Measurements from ENCODE around the gene SEC22A.

SEC22A gene

DNA sequence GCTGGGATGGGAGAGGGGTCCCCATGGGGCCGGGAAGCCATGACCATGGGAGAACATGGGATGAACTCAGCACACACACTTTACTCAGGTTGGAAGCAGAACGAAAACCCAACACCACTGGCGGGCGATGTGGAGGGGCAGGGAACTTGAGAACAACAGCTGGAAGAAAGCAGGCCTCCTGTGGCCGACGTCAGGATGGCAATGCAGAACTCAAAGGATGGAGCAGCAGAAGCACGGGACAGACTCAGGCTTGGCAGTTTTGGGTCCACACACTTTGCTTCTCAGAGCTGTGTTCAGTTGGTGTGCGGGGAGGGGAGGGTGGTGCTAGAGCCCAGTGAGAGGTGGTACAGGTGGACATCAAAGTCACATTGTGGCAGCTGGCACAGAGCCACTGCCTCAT is 80.7 kb downstream of the SEC22A start:
- Histone ChIP-seq H3K36me3 (ENCODE audit: control insufficient read depth in 1 of 2, insufficient read depth in 2 of 2, low read length in 2 of 2) (peaks cover 0 to 44% of the 10 kb centered on the region in 2 donors), H3K4me1 (ENCODE audit: control insufficient read depth in 1 of 2, insufficient read depth in 2 of 2, low read length in 2 of 2) (no peaks in the 10 kb centered on the region), H3K27ac (ENCODE audit: low read length) (no peak overlapping the region), H3K4me3 (ENCODE audit: low read depth in 1 of 2, low read length in 2 of 2) (no peak overlapping the region), H3K9me3 (ENCODE audit: control insufficient read depth in 1 of 2, low read length in 2 of 2) (no peaks in the 10 kb centered on the region), H3K27me3 (ENCODE audit: low read depth, low read length) (no peaks in the 10 kb centered on the region)

DNA sequence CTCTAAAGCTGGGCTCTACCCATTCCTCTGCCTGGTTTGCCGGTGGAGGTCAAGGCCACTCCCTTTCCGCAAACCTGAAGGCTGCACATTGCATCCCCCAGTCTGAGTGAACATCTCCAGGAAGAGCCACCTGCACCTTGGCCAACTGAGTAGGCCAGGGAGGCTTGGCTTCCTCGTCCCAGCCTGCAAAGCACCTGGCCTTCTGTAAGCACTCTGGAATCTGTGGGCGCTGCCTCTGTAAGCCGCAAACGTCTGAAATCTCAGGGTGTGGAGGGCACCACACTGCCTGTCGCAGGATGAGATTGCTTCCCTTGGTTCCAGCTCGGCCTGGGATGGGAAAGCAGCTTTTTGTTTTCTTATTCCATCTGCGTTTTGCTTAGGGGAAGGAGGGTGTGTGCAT is 81.3 kb downstream of the SEC22A start:
- Histone ChIP-seq H3K27me3 (ENCODE audit: low read depth, low read length) (no peaks in the 10 kb centered on the region), H3K4me3 (ENCODE audit: low read depth in 1 of 2, low read length in 2 of 2) (no peak overlapping the region), H3K4me1 (ENCODE audit: control insufficient read depth in 1 of 2, insufficient read depth in 2 of 2, low read length in 2 of 2) (no peaks in the 10 kb centered on the region), H3K27ac (ENCODE audit: low read length) (no peak overlapping the region), H3K9me3 (ENCODE audit: control insufficient read depth in 1 of 2, low read length in 2 of 2) (no peaks in the 10 kb centered on the region), H3K36me3 (ENCODE audit: control insufficient read depth in 1 of 2, insufficient read depth in 2 of 2, low read length in 2 of 2) (peaks cover 0 to 45% of the 10 kb centered on the region in 2 donors)

DNA sequence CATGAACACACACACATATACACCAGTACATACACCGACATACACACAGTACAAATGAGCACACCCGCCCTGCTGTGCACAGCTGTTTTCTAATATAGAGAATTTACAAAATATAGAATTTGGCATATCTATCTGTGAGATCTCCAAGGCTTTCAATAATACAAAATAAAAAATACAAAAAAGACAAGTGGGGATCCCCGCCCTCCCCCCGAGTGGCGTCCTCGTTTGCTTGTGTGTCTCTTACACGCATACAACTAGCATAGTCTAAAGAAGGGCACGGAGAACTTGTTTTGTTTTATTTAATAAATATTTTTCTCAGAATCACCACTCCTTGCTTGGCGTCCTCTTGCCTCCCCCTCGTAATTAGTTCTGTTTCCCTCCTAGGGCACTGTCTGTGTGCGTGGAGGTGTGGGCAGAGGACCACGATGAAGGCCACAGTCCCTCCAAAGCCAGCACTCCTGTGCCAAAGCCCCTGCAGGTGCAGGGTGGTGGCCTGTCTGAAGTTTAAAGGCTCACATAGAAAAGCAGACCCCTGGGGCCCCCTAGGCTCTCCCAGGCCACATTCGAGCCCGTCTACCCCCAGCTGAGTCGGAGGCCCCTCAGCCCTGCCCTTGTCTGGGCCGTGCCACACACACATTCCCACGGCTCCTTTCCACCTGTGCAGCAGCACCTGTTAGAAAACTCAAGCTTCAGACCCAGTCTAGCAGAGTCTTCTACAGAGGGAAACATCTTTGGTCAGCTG is 82.1 kb downstream of the SEC22A start:
- H3K27me3 ChIP-seq (ENCODE audit: low read depth, low read length): no peaks in the 10 kb centered on the region
- no peak overlapping the region for H3K27ac ChIP-seq (ENCODE audit: low read length)
- no peaks in the 10 kb centered on the region for H3K9me3 ChIP-seq (ENCODE audit: control insufficient read depth in 1 of 2, low read length in 2 of 2)
- no peak overlapping the region for H3K4me3 ChIP-seq (ENCODE audit: low read depth in 1 of 2, low read length in 2 of 2)
- no peaks in the 10 kb centered on the region for H3K4me1 ChIP-seq (ENCODE audit: control insufficient read depth in 1 of 2, insufficient read depth in 2 of 2, low read length in 2 of 2)
- peaks cover 0 to 45% of the 10 kb centered on the region in 2 donors for H3K36me3 ChIP-seq (ENCODE audit: control insufficient read depth in 1 of 2, insufficient read depth in 2 of 2, low read length in 2 of 2)

DNA sequence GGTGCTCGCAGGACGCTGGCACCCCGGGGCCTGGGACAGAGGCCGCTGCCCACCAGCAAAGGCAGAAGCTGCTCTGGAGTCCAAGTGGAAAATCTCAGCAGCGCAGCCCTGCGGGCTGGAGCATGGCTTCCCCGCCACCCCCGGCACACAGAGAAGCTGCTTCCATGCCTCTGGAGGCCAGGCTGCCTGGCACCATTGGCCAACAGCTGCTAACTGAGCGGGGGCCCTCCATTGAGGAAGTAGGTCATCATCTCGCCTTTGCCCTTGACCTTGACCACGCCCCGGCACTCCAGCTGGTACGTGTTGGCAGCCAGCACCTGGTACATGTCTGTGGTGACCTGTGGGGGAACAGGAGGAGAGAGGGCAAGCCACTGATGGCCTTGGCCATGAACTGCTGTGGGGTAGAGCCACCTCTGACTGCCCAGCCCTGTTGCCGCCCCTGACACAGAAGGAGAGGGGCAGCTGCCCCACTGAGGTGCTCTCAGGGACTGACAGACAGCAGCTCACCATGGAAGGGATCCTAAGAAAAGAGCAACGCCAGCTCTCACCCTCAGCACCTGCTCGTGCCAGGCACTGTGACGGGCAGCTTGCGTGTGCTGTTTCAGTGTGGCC is 82.8 kb downstream of the SEC22A start:
- H3K27ac ChIP-seq (ENCODE audit: low read length): no peak overlapping the region
- no peaks in the 10 kb centered on the region for H3K4me1 ChIP-seq (ENCODE audit: control insufficient read depth in 1 of 2, insufficient read depth in 2 of 2, low read length in 2 of 2)
- peaks cover 0 to 49% of the 10 kb centered on the region in 2 donors for H3K36me3 ChIP-seq (ENCODE audit: control insufficient read depth in 1 of 2, insufficient read depth in 2 of 2, low read length in 2 of 2)
- H3K27me3 ChIP-seq (ENCODE audit: low read depth, low read length): no peaks in the 10 kb centered on the region
- H3K4me3 ChIP-seq (ENCODE audit: low read depth in 1 of 2, low read length in 2 of 2): no peak overlapping the region
- H3K9me3 ChIP-seq (ENCODE audit: control insufficient read depth in 1 of 2, low read length in 2 of 2): no peaks in the 10 kb centered on the region

DNA sequence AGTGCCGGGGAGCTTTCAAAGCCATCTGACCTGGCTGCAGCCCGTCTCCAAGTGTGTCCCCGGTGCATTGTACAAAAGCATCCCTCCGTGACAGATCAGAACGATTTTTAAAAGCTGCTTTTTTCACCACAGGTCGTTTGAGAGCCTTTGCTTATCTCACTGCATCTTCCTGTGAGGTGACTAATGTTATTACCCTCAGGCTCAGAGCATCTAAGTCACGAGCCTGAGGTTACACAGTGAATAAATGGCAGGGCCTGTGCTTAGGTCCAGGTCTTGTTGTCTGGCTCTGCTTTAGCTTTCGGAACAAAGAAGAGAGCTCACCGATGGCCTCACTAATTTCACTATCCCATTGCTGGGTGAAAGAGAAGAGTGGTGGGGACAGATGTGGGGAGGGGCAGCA is 83.3 kb downstream of the SEC22A start:
- H3K36me3 ChIP-seq (ENCODE audit: control insufficient read depth in 1 of 2, insufficient read depth in 2 of 2, low read length in 2 of 2): peaks cover 0 to 55% of the 10 kb centered on the region in 2 donors
- no peak overlapping the region for H3K4me3 ChIP-seq (ENCODE audit: low read depth in 1 of 2, low read length in 2 of 2)
- H3K27ac ChIP-seq (ENCODE audit: low read length): no peak overlapping the region
- no peaks in the 10 kb centered on the region for H3K4me1 ChIP-seq (ENCODE audit: control insufficient read depth in 1 of 2, insufficient read depth in 2 of 2, low read length in 2 of 2)
- no peaks in the 10 kb centered on the region for H3K9me3 ChIP-seq (ENCODE audit: control insufficient read depth in 1 of 2, low read length in 2 of 2)
- no peaks in the 10 kb centered on the region for H3K27me3 ChIP-seq (ENCODE audit: low read depth, low read length)

- H3K36me3 ChIP-seq (ENCODE audit: control insufficient read depth in 1 of 2, insufficient read depth in 2 of 2, low read length in 2 of 2): peaks cover 0 to 59% of the 10 kb centered on the region in 2 donors
- H3K27me3 ChIP-seq (ENCODE audit: low read depth, low read length): no peaks in the 10 kb centered on the region
- H3K27ac ChIP-seq (ENCODE audit: low read length): no peak overlapping the region
- H3K4me3 ChIP-seq (ENCODE audit: low read depth in 1 of 2, low read length in 2 of 2): no peak overlapping the region
- no peaks in the 10 kb centered on the region for H3K9me3 ChIP-seq (ENCODE audit: control insufficient read depth in 1 of 2, low read length in 2 of 2)
- H3K4me1 ChIP-seq (ENCODE audit: control insufficient read depth in 1 of 2, insufficient read depth in 2 of 2, low read length in 2 of 2): no peaks in the 10 kb centered on the region
Measured at GRCh38 chr3:123285479-123285878, 83.7 kb downstream of the SEC22A start.

DNA sequence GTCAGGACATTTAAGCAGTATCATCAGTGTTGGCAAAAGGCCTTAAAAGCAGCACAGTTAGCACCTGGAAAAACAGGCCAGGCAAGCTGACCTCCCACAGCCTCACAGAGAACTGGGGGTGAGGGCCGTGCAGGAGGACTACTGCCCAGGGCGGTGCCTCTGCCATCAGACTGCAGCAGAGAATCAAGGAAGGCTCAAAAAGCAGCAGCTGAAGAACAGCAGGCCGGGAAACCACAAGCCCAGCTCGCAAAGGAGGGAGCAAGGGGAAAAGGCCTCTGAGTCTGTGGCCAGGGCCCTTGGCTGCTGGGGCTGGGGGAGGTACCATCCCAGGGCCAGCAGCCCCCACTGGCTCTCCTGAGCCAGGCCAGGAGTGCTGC is 84.2 kb downstream of the SEC22A start:
- Histone ChIP-seq H3K27ac (ENCODE audit: low read length) (no peak overlapping the region), H3K36me3 (ENCODE audit: control insufficient read depth in 1 of 2, insufficient read depth in 2 of 2, low read length in 2 of 2) (peaks cover 0 to 64% of the 10 kb centered on the region in 2 donors), H3K4me3 (ENCODE audit: low read depth in 1 of 2, low read length in 2 of 2) (no peak overlapping the region), H3K27me3 (ENCODE audit: low read depth, low read length) (no peaks in the 10 kb centered on the region), H3K9me3 (ENCODE audit: control insufficient read depth in 1 of 2, low read length in 2 of 2) (no peaks in the 10 kb centered on the region), H3K4me1 (ENCODE audit: control insufficient read depth in 1 of 2, insufficient read depth in 2 of 2, low read length in 2 of 2) (no peaks in the 10 kb centered on the region)

- peaks cover 0 to 69% of the 10 kb centered on the region in 2 donors for H3K36me3 ChIP-seq (ENCODE audit: control insufficient read depth in 1 of 2, insufficient read depth in 2 of 2, low read length in 2 of 2)
- no peaks in the 10 kb centered on the region for H3K9me3 ChIP-seq (ENCODE audit: control insufficient read depth in 1 of 2, low read length in 2 of 2)
- no peaks in the 10 kb centered on the region for H3K27me3 ChIP-seq (ENCODE audit: low read depth, low read length)
- H3K4me1 ChIP-seq (ENCODE audit: control insufficient read depth in 1 of 2, insufficient read depth in 2 of 2, low read length in 2 of 2): no peaks in the 10 kb centered on the region
- H3K27ac ChIP-seq (ENCODE audit: low read length): no peak overlapping the region
- no peak overlapping the region for H3K4me3 ChIP-seq (ENCODE audit: low read depth in 1 of 2, low read length in 2 of 2)
Measured at GRCh38 chr3:123286308-123287023, 84.7 kb downstream of the SEC22A start.

DNA sequence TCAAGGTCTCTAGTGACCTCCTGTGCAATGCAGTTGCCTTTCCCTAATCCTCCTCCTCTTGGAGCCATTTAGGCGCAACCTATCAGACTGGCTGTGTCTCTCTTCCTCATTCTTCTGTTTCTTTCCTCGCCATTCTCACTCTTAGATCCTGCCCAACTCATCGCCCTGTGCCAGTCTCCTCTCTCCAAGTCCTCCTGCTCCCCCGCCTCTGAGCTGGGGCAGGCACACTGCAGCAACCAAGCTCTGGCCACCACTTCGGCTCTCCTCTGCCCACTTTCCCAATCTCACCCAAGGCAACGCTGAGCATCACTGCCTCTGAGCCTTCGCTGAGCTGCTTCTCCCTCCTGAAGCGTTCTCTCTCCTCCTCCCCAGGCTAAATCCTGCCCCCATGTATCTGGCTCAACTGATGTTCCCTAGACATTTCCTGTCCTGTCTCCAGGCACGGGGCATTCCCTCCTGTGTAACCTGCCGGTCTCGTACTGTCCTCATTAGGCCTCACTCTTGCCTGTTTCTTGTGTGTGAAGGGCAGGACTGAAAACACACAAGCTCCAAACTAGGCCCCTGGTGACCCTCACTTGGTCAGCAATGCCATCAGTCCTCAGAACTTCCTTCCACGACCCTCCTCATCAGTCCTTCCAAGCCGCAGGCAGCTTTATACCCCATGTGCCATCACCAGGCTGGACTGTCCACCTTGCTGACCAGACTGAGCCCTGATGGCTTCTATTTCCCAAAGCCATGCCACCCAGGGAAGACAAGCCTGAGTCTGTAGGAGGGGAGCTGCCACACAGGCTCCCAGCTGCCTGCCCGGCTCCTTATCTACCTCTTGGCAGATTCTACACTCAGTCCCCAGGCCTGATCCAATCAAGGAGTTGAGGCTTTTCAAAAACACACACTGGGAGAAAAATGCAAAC is 85.6 kb downstream of the SEC22A start:
- Histone ChIP-seq H3K4me3 (ENCODE audit: low read depth in 1 of 2, low read length in 2 of 2) (no peak overlapping the region), H3K9me3 (ENCODE audit: control insufficient read depth in 1 of 2, low read length in 2 of 2) (no peaks in the 10 kb centered on the region), H3K36me3 (ENCODE audit: control insufficient read depth in 1 of 2, insufficient read depth in 2 of 2, low read length in 2 of 2) (peaks cover 0 to 70% of the 10 kb centered on the region in 2 donors), H3K27ac (ENCODE audit: low read length) (no peak overlapping the region), H3K4me1 (ENCODE audit: control insufficient read depth in 1 of 2, insufficient read depth in 2 of 2, low read length in 2 of 2) (no peaks in the 10 kb centered on the region), H3K27me3 (ENCODE audit: low read depth, low read length) (no peaks in the 10 kb centered on the region)

GRCh38 chr3:123287962-123288302 is 86.2 kb downstream of the SEC22A start:
- no peak overlapping the region for H3K4me3 ChIP-seq (ENCODE audit: low read depth in 1 of 2, low read length in 2 of 2)
- no peaks in the 10 kb centered on the region for H3K9me3 ChIP-seq (ENCODE audit: control insufficient read depth in 1 of 2, low read length in 2 of 2)
- H3K27ac ChIP-seq (ENCODE audit: low read length): no peak overlapping the region
- H3K36me3 ChIP-seq (ENCODE audit: control insufficient read depth in 1 of 2, insufficient read depth in 2 of 2, low read length in 2 of 2): peaks cover 0 to 70% of the 10 kb centered on the region in 2 donors
- H3K4me1 ChIP-seq (ENCODE audit: control insufficient read depth in 1 of 2, insufficient read depth in 2 of 2, low read length in 2 of 2): no peaks in the 10 kb centered on the region
- H3K27me3 ChIP-seq (ENCODE audit: low read depth, low read length): no peaks in the 10 kb centered on the region

All from muscle layer of duodenum (tissue), 2 donors.